Uterus (tissue), 2 donors: ENCODE data around the gene CIPC.

ENCODE experiments used
- CTCF ChIP-seq, 4 experiments: fragments of 200-600 bp in 2 of 4; fragments of 450-650 bp in 2 of 4; sonication (generic) in 2 of 4; IDR thresholded peaks; one replicate each; pipeline ENCODE4 v1.5.1; 2016 to 2019; ENCODE audit warnings: antibody characterized with exemption in 4 of 4, mild to moderate bottlenecking in 2 of 4, moderate library complexity in 1 of 4
- POLR2A ChIP-seq, 2 donors: fragments of 450-650 bp; IDR thresholded peaks; one replicate each; pipeline ENCODE4 v1.6.1; 2016; ENCODE audit warnings: antibody characterized with exemption in 2 of 2, mild to moderate bottlenecking in 1 of 2, moderate library complexity in 1 of 2

- no peak for TF ChIP-seq CTCF (IDR thresholded peaks at IDR 0.05)
- TF ChIP-seq POLR2A (IDR thresholded peaks at IDR 0.05), result no peak
Observed at GRCh38 chr14:77151918-77152588, 54.0 kb downstream of the CIPC start.
